ENCODE results near the gene TMEM161A.
A peak's percentile ranks its signal among the peaks of the same experiment; 100 is the strongest.
"Not testable (repeated sequence)": the region's sequence is repeated elsewhere in the genome, so short reads cannot be mapped to it uniquely, and the experiment has no call there.

The TMEM161A gene

DNA sequence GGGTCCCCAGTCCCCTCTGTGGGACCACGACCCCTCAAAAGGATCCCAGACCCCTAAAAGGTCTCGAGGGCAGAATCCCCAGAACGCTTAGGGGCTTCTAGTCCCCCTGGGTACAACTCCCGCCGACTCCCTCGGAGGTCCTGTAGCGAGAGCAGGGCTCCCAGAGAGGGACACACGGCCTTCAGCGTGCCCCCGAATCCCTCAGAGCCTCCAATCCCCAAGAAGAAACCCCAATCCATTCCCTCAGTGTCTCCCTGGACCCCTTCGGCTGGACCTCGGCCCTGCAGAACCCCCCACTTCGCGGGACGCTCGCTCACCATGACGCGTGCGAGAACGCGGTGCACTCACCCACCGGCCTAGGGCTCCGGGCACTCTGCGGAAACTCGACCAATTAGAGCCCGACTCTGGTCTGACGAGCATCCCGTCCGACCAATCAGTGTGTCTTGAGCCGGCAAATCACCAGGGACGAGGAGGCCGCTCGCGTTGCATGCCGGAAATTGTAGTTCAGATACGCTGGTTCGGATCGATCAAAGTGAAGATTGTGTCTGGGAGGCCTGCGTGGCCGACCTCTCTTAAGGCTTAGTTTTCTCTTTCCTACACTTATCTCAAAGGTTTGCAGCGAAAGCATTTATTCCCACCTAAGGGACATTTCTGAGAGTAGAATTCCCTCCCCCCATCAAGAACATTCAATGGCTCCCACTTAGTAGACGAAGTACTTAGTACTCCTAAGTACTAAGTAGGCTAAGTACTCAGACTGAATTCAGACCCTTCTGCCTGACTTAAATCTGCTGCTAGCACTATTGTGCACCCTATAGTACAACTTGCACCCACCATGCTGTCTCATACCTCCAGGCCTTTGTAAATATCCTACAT lies at the start of gene TMEM161A:
Gene TMEM161A, minus strand, starts transcription at position 370 of the 873 bp plus-strand sequence. Its CDS starts 50 bp downstream, at position 320.
- peak; percentile 88 to 90 for DNase-seq (ENCODE audit: low read depth in 2 of 2)

DNA sequence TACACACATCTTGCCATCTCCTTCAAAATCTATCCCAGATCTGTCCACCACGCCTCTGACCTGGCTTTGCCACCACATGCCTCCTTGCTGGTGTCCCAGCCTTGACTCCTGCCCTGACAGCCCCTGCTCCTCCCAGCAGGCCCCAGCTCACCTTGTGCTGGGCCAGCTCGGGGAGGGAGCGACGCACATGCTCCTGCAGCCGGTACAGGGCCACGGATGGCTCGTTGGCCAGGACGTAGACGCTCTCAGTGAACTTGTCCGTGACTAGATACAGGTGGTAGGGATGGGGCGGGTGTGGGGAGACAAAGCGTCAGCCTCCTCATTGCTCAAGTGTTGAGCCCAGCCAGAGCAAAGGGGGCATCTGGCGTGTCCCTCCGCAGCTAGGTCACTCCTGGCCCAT lies 48.5 kb upstream of the TMEM161A start:
- DNase-seq (ENCODE audit: low read depth in 2 of 2): no peak

DNA sequence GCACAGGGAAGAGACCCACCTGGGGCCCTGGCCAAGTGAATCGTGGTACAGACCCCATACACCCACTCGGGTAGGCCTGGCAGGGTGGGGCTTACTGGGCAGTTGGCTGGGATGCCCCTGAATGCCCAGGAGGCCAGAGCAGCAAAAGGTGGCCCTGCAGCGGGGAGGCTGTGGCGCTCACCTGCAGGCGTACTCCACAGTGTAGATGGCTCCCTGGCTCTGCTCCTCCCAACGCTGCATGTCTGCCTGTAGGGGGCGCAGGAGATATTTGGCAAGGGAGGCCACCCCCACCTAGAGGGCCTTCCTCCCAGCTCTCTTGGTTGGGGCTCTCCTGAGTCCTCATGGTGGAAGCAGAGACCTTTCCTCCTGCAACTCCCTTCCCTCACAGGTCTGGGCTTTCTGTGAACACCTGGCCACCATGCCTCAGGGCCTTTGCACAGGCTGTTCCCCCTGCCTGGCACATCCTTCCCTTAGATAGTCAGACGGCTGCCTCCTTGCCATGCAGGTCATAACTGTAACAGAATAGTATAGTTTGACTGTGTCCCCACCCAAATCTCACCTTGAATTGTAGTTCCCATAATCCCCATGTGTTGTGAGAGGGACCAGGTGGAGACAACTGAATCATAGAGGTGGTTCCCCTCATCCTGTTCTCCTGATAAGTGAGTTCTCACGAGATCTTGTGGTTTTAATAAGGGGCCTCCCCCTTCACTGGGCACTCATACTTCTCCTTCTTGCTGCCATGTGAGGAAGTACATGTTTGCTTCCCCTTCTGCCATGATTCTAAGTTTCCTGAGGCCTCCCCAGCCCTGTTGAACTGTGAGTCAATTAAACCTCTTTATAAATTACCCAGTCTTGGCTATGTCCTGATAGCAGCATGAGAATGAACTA lies 47.8 kb upstream of the TMEM161A start:
- peak; percentile 35 to 43 for DNase-seq (ENCODE audit: low read depth in 2 of 2)

DNA sequence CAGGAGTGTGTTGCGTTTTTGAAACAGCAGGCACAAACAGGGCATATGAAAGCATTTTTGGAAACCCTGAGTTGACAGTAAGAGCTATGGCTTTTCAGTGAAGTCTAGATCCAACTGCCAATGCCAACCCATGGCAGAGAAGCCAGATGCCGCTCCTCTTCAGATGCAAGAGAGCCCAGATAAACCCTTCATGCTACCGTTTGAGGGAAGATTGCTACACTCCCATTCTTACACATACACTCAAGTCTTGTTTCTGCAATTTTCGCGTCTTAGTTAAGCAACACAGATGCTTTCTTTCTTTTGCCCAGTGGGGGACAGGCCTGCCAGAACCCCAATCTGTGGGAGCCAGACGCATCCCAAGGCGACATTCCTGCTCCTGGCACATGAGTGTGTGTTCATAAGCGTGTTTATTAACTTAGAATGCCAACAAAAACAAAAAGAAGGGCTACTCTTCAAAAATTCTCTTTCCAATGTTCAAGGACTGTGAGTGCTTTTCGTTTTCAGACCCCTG lies 43.3 kb upstream of the TMEM161A start:
- no peak for DNase-seq (ENCODE audit: low read depth in 2 of 2)

DNA sequence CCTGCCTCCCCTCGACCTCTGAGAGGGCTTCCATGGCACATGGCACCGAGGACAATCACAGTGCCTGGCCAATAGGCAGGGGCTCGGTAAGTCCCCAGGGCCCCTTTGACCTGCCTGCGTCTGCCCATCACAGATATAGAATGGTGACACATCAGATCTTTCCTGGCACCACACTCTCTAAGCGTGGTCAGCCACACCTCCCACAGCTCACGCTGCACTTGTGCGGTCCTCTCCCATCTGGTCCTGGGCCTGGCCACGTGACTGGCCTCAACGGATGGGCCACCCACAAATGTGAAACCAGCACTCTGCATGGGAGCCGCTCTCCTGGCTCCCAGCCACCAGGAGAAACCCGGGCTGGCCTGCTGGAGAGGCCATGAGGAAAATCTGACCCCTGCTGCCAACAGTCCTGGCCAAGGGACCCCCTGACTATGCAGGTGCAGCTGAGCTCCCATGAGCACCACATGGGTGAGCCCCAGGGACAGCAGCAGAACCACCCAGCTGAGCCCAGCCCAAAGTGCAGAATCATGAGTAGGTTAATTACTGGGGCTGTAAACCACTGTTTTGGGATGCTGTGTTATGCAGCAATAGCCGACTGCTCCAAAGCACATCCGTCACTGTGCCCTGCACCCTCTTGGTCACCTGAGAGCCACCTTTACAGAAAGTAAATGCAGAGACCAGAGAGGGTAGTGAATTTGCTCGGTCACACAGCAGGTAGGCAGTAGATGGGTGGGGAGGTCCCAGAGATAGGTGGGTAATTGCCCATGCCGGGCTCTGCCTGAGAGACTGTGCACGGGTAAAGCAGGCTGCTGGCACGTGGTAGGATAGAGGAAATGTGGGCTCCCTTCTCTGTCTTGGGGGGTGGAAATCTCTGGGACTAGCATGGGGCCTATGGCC lies 41.5 kb upstream of the TMEM161A start:
- no peak for DNase-seq (ENCODE audit: low read depth in 2 of 2)

DNA sequence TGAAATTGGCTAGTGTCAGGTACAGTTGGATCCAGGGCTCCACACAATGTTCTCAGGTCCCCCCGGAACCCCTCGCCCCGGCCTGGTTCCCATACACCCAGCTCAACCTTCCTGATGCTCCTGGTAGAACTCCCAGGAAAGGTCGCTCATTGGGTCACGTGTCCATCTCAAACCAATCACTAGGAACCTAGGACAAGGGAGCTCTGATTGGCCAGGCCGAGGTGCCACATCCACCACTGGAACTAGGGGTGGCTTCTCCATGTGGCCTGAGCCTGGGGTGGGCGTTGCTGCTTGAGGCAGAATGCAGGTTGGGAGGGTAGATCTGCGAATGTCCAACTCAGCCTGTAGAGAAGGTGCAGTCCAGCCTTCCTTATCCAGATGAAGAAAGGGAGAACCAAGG lies 38.7 kb upstream of the TMEM161A start:
- DNase-seq (ENCODE audit: low read depth in 2 of 2): no peak

DNA sequence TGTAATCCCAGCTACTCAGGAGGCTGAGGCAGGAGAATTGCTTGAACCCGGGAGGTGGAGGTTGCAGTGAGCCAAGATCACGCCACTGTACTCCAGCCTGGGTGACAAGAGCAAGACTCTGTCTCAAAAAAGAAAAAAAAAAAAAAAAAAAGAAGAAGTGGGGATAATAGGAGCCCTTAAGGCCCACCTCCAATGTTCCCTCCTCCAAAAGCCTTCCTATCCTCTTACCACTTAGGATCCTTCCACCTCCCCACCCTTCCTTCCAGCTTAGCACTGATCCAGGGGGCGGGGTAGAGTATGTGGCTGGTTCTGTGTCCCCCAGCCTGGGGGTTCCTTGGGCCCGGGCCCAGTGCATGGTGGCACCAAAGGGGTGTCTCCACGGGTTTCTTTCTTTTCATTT lies 35.0 kb upstream of the TMEM161A start:
- not testable (repeated sequence) for DNase-seq (ENCODE audit: low read depth in 2 of 2)

DNA sequence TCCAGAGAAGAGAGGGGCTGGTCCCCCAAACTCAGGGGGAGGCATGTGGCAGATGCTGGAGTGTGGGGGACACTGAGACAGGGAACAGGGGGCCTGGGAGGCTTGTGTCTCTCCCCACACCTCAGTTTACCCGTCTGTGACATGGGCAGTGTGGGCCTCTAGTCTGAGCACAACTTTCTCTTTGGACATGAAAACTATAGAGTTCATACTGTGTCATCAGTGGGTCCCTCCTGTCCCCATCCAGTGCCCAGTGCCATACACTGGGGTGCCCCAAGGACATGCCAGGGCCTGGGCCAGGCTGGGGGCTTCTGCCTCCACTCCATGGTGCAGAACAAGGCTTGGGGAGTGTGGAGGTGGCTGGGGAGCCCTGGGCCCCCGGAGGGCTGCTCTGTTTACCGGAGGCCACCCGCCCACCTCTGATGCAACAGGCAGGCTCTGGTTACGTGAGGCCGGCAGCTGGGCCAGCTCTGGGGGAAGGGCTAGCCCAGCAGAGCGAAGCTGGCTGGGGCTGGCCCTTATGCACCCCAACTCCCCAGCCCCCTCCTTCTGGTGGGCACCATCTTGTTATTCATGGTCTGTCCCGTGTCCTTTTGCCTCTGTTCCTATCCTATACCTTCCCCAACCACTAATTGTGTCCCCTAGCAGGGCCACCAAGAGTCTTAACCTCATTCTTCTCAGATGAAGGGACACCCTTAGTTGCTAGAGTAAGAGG lies 33.7 kb upstream of the TMEM161A start:
- DNase-seq (ENCODE audit: low read depth in 2 of 2): no peak

DNA sequence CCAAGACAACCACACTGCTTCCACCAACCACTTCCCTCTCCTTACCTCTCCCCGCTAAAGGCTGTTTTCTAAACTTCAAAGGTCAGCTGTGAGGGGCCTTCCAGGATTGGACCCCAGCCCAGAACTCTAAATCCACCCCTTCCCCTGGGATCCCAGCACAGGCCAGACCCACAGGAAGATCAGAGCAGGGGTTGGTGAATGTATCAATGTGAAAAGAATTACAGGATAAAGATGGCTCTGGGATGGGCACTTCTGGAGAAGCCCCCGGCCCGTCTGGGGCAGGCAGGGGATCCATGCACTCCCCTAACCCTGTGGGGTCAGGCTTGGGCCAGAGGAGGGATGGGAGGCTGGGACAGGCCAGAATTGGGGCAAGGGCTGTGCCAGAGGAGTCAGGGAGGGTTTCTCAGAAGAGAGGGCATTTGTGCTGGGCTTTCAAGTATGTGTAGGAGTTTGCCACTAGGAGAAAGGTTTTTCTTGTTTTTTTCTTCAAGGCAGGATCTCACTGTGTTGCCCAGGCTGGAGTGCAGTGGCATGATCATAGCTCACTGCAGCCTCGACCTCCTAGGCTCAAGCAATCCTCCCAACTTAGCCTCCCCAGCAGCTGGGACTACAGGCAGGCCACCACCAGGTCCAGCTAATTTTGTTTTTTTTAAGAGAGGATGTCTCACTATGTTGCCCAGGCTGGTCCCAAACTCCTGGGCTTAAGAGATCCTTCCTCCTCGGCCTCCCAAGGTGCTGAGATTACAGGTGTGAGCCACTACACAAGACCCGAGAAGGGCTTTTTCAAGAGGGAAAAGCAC lies 32.8 kb upstream of the TMEM161A start:
- DNase-seq (ENCODE audit: low read depth in 2 of 2): no peak

DNA sequence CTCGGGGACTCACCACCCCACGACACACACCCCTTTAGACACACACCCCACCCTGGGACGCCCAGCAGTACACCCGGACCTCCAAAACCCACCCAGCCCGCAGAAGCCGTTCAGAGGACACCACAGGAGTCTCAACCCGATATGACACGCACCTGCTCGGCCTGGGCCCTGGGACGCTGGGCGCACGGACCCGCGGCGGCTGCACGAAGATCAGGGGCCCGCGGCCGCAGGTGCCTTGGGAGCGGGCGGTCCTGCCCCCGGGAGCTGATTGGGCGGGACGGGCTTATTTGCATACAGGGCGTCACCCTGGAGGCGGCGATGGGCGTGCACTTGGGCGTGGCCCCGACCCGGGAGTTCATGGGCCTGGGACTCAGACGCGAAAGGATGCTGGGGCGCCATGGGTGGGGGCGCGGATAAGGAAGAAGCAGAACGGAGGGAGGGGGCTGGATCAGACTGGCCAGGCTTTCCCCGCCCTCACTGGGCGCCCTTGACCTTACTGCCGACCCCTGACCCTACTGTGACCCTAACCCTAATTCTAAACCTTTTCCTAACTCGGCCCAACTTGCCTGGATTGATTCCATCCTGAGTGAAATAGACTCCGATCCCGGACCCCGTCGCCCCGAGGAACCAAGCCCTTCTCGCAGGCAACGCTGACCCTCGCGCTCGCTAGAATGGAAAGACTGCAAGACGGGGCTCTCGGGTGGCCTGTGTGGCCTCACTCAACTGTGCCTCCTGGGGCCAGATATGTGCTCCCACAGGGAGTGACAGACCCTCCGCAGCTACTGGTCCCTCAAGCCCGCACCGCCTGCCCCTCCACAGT lies 32.0 kb upstream of the TMEM161A start, which contains the start of gene MEF2B:
Gene MEF2B, minus strand, starts transcription at position 211 of the 820 bp plus-strand sequence. CDS start 19,528 bp downstream, outside the sequence.
- peak; percentile 33 to 62 for DNase-seq (ENCODE audit: low read depth in 2 of 2)

DNA sequence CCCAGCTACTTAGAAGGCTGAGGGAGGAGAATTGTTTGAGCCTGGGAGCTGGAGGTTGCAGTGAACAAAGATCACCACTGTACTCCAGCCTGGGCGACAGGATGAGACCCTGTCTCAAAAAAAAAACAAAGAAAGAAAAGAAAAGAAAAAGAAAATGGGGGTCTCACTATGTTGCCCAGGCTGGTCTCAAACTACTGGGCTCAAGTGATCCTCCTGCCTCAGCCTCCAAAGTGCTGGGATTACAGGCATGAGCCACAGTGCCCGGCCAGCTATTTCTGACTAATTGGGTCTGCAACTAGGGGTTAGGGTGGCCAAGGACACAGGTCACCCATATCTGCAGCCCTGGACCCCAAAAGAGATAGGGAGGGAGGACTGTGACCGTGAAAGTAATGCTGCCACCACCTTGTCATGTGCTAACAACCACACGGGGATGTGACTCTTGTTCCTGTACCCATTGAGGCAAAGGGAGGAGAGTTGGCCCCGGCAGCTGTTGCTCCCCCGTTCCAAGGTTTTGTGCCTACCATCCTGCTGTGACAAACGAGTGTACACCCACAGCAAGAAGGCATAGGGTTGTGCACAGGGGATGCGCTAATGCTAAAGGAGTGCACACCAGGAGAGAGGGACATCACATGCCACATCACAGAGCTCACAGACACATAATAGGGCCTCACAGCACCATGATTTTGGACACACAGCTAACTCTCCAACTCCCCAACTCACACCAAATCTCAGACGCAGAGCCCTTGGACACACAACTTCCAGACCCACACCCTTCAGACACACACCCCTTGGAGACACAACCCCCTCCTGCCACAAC lies 31.2 kb upstream of the TMEM161A start:
- DNase-seq (ENCODE audit: low read depth in 2 of 2): no peak

DNA sequence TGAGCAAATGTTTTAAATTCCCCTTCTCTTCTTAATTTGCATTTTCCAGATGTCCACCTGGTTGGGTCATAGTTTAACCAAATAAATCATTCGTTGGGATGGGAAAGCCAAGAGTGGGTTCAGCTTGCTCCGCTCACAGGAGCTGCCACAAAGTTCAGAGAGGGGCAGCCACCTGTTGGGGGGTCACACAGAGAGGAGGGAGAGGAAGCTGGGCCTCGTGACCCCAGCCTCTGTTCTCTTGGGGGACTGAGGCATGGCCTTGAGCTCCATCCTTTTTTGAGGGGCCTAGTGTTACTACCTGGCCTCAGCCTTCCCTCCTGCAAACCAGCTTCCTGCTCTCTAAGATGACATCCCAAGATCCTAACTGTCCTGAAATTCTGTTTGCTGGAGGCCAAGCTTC lies 29.3 kb upstream of the TMEM161A start:
- DNase-seq (ENCODE audit: low read depth in 2 of 2): no peak

DNA sequence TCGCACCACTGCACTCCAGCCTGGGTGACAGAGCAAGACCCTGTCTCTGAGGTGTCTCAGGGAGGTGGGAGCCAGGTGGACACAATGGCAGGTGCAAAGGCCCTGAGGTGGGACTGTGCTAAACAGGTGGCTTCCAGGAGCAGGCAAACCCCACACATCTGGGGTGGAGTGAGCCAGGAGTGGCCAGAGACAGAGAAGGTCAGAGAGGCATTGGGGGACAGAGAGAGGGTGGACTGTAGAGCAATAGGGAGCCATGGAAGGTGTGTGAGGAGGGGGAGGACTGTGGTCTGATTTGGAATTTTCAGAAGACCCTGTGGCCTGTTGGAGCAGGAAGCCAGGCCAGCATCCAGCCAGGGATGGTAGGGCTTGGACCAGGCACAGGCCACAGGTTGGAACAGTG lies 27.1 kb upstream of the TMEM161A start:
- no peak for DNase-seq (ENCODE audit: low read depth in 2 of 2)

DNA sequence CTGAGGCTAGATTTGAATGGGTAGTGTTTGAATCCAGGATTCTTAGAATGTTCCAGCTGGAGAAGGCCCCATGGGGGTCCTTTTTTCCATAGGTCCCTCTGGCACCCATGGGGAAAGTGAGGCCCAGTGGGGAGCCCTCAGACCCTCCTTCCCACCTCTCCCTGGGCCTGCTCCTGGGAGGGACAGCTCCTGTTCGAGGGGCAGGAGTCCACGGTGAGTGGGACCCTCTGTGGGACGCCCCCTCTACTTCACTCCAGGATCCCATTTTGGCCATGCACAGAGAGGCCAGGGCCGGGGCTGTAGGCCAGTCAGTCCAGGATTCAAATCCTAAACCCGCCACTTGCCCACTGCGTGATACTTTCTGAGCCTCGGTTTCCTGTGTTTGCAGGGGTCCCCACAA lies 24.2 kb upstream of the TMEM161A start:
- DNase-seq (ENCODE audit: low read depth in 2 of 2): no peak

DNA sequence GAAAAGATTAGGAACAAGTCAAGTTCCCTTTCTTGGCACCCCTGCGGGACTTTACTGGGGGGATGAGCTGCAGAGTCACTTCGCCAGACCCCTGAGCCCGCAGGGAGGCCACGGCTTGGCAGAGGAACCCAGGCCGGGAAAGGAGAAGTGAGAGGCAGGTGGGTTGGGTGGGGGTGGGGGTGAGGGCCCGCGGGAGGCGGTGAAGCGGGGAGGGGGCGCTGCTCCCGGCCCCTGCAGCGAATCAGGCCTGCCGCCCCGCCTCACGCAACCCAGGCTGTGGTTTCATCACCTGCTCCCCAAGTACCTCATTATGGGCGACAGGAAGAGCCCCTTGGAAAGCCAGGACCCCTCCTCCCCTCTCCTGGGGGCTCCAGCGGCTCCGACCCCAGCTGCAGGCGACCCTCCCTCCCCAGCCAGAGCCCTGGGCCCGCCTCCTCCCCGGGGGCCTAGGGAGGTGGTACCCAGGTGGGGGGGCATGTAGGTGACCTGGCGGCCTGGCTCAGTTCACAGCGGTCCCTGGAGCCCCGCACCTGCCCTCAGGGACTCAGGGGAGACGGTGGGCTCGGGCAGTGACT lies 22.3 kb upstream of the TMEM161A start:
- no peak for DNase-seq (ENCODE audit: low read depth in 2 of 2)

DNA sequence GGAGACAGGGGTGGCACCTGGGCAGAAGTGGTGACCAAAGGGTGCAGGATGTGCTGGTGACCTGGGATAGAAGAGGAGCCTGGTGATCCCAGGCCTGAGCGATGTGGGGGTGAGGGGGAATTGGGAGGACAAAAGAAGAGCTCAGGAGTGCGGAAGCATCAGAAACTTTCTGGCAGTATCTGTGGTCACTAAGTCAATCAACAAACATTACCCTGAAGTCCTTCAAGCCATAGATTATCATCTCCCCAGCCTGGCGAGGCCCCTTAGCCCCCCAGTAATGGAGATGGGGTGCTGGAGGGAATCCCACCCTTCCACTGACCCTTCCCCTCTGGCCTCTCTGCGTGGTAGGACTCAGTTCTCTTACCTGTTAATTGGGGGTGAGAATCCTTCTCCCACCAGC lies 21.3 kb upstream of the TMEM161A start:
- DNase-seq (ENCODE audit: low read depth in 2 of 2): no peak

DNA sequence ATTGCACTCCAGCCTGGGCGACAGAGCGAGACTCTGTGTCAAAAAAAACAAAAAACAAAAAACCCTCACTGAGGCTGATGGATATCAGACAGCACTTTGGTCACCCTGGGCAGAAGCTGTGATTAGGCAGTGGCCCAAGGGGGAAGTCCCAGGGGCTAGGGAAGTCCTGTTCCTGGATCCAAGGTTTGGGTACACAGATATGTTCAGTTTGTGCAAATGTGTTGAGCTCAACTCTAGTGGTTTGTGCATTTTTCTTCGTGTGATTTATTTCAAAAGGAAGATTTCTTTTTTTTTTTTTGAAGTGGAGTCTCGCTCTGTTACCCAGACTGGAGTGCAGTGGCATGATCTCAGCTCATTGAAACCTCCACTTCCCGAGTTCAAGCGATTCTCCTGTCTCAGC lies 19.5 kb upstream of the TMEM161A start:
- DNase-seq (ENCODE audit: low read depth in 2 of 2): no peak

Measured in stimulated activated CD4-positive, alpha-beta T cell treated with anti-CD3 and anti-CD28 coated beads, Interleukin-1b, Interleukin-23, amount 100 ng/mL, for 1 hour (primary cell).